Activated CD4-positive, alpha-beta T cell treated with anti-CD3 and anti-CD28 coated beads for 36 hours (primary cell): ENCODE measurements around the gene OR2T27. TPM values are rescaled to one million over a fixed set of nuclear protein-coding genes. Genes with fewer than 3 reads are reported as not detected.
A peak's percentile ranks its signal among the peaks of the same experiment; 100 is the strongest.
"Not testable (repeated sequence)": the region's sequence is repeated elsewhere in the genome, so short reads cannot be mapped to it uniquely, and the experiment has no call there.

ENCODE experiments used
- ATAC-seq: fragments of 200-7000 bp; cut with Tn5 transposase; one replicate; pipeline ENCODE4 v1.10.0; 2021; ENCODE audit warnings: mild to moderate bottlenecking, moderate library complexity
- CTCF ChIA-PET: fragments of 350-600 bp; sonication (Branson Sonifier 250); formaldehyde crosslinking; loops from one replicate; lab custom pipeline; 2021; ENCODE audit warnings: antibody characterized with exemption; lab: Charles Lee
- POLR2A ChIA-PET: fragments of 350-600 bp; sonication (Branson Sonifier 250); formaldehyde crosslinking; loops from one replicate; lab custom pipeline; 2021; ENCODE audit warnings: antibody characterized with exemption, inconsistent platforms; lab: Charles Lee
- DNase-seq: peaks from one replicate; pipeline ENCODE4 v3.0.0-alpha.2; 2020
- H3K27ac Mint-ChIP-seq: one replicate; pipeline ENCODE4 v1.8.0; 2021; ENCODE audit warnings: mixed read lengths
- H3K27me3 Mint-ChIP-seq: one replicate; pipeline ENCODE4 v1.8.0; 2021; ENCODE audit warnings: mixed read lengths
- H3K36me3 Mint-ChIP-seq: one replicate; pipeline ENCODE4 v1.8.0; 2021; ENCODE audit warnings: low read depth, mixed read lengths
- H3K4me1 Mint-ChIP-seq: one replicate; pipeline ENCODE4 v1.8.0; 2021; ENCODE audit warnings: mixed read lengths
- H3K4me3 Mint-ChIP-seq: one replicate; pipeline ENCODE4 v1.8.0; 2021; ENCODE audit warnings: mild to moderate bottlenecking, moderate library complexity, mixed read lengths
- H3K9me3 Mint-ChIP-seq: one replicate; pipeline ENCODE4 v1.8.0; 2021; ENCODE audit warnings: low read depth, mixed read lengths
- intact Hi-C, 2 experiments: fragments of 100-400 bp; cut with DNase I in 1 of 2; cut with micrococcal nuclease in 1 of 2; formaldehyde crosslinking; loops; one replicate each; pipeline versions ENCODE4 v1.14.2 to v1.15.1; 2022 to 2024; cut with DNase I, micrococcal nuclease
- total RNA-seq, 2 experiments: library from RNA; stranded (reverse); gene quantifications; one replicate each; pipeline ENCODE4 v1.2.3, GENCODE V29; 2021

Gene OR2T27
- not detected for total RNA-seq

- H3K4me3 Mint-ChIP-seq, H3K27me3 Mint-ChIP-seq, DNase-seq, ATAC-seq, H3K4me1 Mint-ChIP-seq, H3K9me3 Mint-ChIP-seq, POLR2A ChIA-PET, CTCF ChIA-PET, H3K36me3 Mint-ChIP-seq, H3K27ac Mint-ChIP-seq: not testable (repeated sequence)
- intact Hi-C loops, result loop anchor here in 1 of 2 experiments (5.0 kb wide), 1 partner anchor 223 kb away; no protein-coding TSS in a partner anchor
Observed at GRCh38 chr1:248655354-248655753, at the start of gene OR2T27. OR2T27 (minus strand) TSS chr1:248655528; CDS start chr1:248650884, 4,644 bp downstream.

- intact Hi-C loops, result no loop called here
- DNase-seq, result no peak
- H3K4me3 Mint-ChIP-seq, result no peak overlapping the region
Observed at GRCh38 chr1:248704606-248705005, 49.3 kb upstream of the OR2T27 start.

GRCh38 chr1:248703674-248704073, 48.3 kb upstream of the OR2T27 start:
- Mint-ChIP-seq H3K4me1 (no peaks in the 10 kb centered on the region), H3K4me3 (no peak overlapping the region), H3K27ac (no peak overlapping the region), H3K36me3 (no peaks in the 10 kb centered on the region), H3K9me3 (no peaks in the 10 kb centered on the region), H3K27me3 (peaks cover 2% of the 10 kb centered on the region)
- DNase-seq (no peak), ATAC-seq (no peak)
- ChIA-PET POLR2A (no interaction called here), CTCF (interaction anchor here (1.2 kb wide), 1 partner anchor 9 kb away, joined by 5 read pairs; no protein-coding TSS in a partner anchor)
- intact Hi-C loops, result loop anchor here (1.0 kb wide), 1 partner anchor 10 kb away; no protein-coding TSS in a partner anchor

More at GRCh38 chr1:248704606-248705005, 49.3 kb upstream of the OR2T27 start:
- no peak for ATAC-seq
- ChIA-PET CTCF (interaction anchor here (1.0 kb wide), 1 partner anchor 9 kb away, joined by 3 read pairs; no protein-coding TSS in a partner anchor), POLR2A (no interaction called here)
- Mint-ChIP-seq H3K36me3 (no peaks in the 10 kb centered on the region), H3K4me1 (no peaks in the 10 kb centered on the region), H3K27me3 (peaks cover 2% of the 10 kb centered on the region), H3K9me3 (no peaks in the 10 kb centered on the region), H3K27ac (no peak overlapping the region)

GRCh38 chr1:248702714-248703113, 47.4 kb upstream of the OR2T27 start, which contains the start of gene OR14I1:
OR14I1 (minus strand) TSS chr1:248702766.
- H3K9me3 Mint-ChIP-seq, result no peaks in the 10 kb centered on the region
- no peak for ATAC-seq
- DNase-seq, result no peak
- H3K27me3 Mint-ChIP-seq, result peaks cover 2% of the 10 kb centered on the region
- intact Hi-C loops, result loop anchor here (1.0 kb wide), 1 partner anchor 11 kb away; no protein-coding TSS in a partner anchor
- no peaks in the 10 kb centered on the region for H3K36me3 Mint-ChIP-seq
- no peaks in the 10 kb centered on the region for H3K4me1 Mint-ChIP-seq
- POLR2A ChIA-PET, result no interaction called here
- H3K27ac Mint-ChIP-seq, result no peak within 1 kb of the TSS
- no peak within 1 kb of the TSS for H3K4me3 Mint-ChIP-seq
- CTCF ChIA-PET, result no interaction called here

- H3K36me3 Mint-ChIP-seq, result no peaks in the 10 kb centered on the region
- H3K9me3 Mint-ChIP-seq, result no peaks in the 10 kb centered on the region
- H3K4me1 Mint-ChIP-seq, result no peaks in the 10 kb centered on the region
- DNase-seq (no peak), ATAC-seq (no peak)
- no peak overlapping the region for H3K4me3 Mint-ChIP-seq
- no peak overlapping the region for H3K27ac Mint-ChIP-seq
- intact Hi-C loops, result no loop called here
- H3K27me3 Mint-ChIP-seq, result peaks cover 5% of the 10 kb centered on the region
- ChIA-PET POLR2A (no interaction called here), CTCF (interaction anchor here (0.9 to 2.0 kb wide), 3 partner anchors 9 to 77 kb away, joined by 3 to 6 read pairs (median 3); no protein-coding TSS in a partner anchor)
Observed at GRCh38 chr1:248699099-248699498, 43.8 kb upstream of the OR2T27 start.

GRCh38 chr1:248697907-248698306, 42.6 kb upstream of the OR2T27 start:
- Mint-ChIP-seq H3K9me3 (no peaks in the 10 kb centered on the region), H3K27ac (no peak overlapping the region), H3K36me3 (no peaks in the 10 kb centered on the region), H3K4me1 (no peaks in the 10 kb centered on the region), H3K4me3 (no peak overlapping the region), H3K27me3 (peaks cover 5% of the 10 kb centered on the region)
- intact Hi-C loops, result loop anchor here in 1 of 2 experiments (2.0 kb wide), 1 partner anchor 109 kb away; no protein-coding TSS in a partner anchor
- ChIA-PET CTCF (interaction anchor here (2.0 kb wide), 1 partner anchor 76 kb away, joined by 6 read pairs; no protein-coding TSS in a partner anchor), POLR2A (no interaction called here)
- ATAC-seq (no peak), DNase-seq (no peak)

- H3K36me3 Mint-ChIP-seq, result no peaks in the 10 kb centered on the region
- no peak overlapping the region for H3K27ac Mint-ChIP-seq
- DNase-seq (no peak), ATAC-seq (no peak)
- intact Hi-C loops, result loop anchor here in 1 of 2 experiments (2.0 kb wide), 1 partner anchor 110 kb away; no protein-coding TSS in a partner anchor
- no peak overlapping the region for H3K4me3 Mint-ChIP-seq
- H3K9me3 Mint-ChIP-seq, result peaks cover 4% of the 10 kb centered on the region
- ChIA-PET CTCF (interaction anchor here (0.7 to 2.0 kb wide), 2 partner anchors 74 to 79 kb away, joined by 3 to 6 read pairs; no protein-coding TSS in a partner anchor), POLR2A (no interaction called here)
- no peaks in the 10 kb centered on the region for H3K4me1 Mint-ChIP-seq
- H3K27me3 Mint-ChIP-seq, result peaks cover 10% of the 10 kb centered on the region
Observed at GRCh38 chr1:248696774-248697173, 41.4 kb upstream of the OR2T27 start.

- intact Hi-C loops, result loop anchor here in 1 of 2 experiments (2.0 kb wide), 1 partner anchor 111 kb away; no protein-coding TSS in a partner anchor
- Mint-ChIP-seq H3K9me3 (peaks cover 4% of the 10 kb centered on the region), H3K4me1 (no peaks in the 10 kb centered on the region), H3K4me3 (no peak overlapping the region), H3K27ac (no peak overlapping the region), H3K36me3 (no peaks in the 10 kb centered on the region), H3K27me3 (peaks cover 10% of the 10 kb centered on the region)
- ChIA-PET CTCF (interaction anchor here (0.7 kb wide), 1 partner anchor 79 kb away, joined by 3 read pairs; no protein-coding TSS in a partner anchor), POLR2A (no interaction called here)
- DNase-seq, result peak; percentile 24
- no peak for ATAC-seq
Observed at GRCh38 chr1:248696261-248696660, 40.9 kb upstream of the OR2T27 start.

- Mint-ChIP-seq H3K9me3 (peaks cover 6% of the 10 kb centered on the region), H3K36me3 (peaks cover 1% of the 10 kb centered on the region), H3K27me3 (peaks cover 10% of the 10 kb centered on the region), H3K4me3 (no peak overlapping the region), H3K4me1 (no peaks in the 10 kb centered on the region), H3K27ac (no peak overlapping the region)
- ChIA-PET POLR2A (no interaction called here), CTCF (interaction anchor here (1.1 kb wide), 1 partner anchor 291 kb away, joined by 3 read pairs; no protein-coding TSS in a partner anchor)
- ATAC-seq, result no peak
- intact Hi-C loops, result loop anchor here in 1 of 2 experiments (2.0 kb wide), 1 partner anchor 111 kb away; no protein-coding TSS in a partner anchor
- DNase-seq, result no peak
Observed at GRCh38 chr1:248695451-248696132, 40.3 kb upstream of the OR2T27 start.

- DNase-seq (no peak), ATAC-seq (no peak)
- peaks cover 1% of the 10 kb centered on the region for H3K36me3 Mint-ChIP-seq
- H3K27ac Mint-ChIP-seq, result no peak overlapping the region
- intact Hi-C loops, result loop anchor here in 1 of 2 experiments (5.0 kb wide), 1 partner anchor 116 kb away; no protein-coding TSS in a partner anchor
- CTCF ChIA-PET, result no interaction called here
- H3K9me3 Mint-ChIP-seq, result peaks cover 6% of the 10 kb centered on the region
- POLR2A ChIA-PET, result no interaction called here
- peaks cover 8% of the 10 kb centered on the region for H3K27me3 Mint-ChIP-seq
- H3K4me3 Mint-ChIP-seq, result no peak overlapping the region
- H3K4me1 Mint-ChIP-seq, result peaks cover 6% of the 10 kb centered on the region
Observed at GRCh38 chr1:248691567-248692155, 36.3 kb upstream of the OR2T27 start.
